GM13976 (cell line): ENCODE measurements around the gene TUBGCP3.

Experiments used
- DNase-seq: peaks from one replicate; pipeline ENCODE4 v3.0.0; 2012; ENCODE audit warnings: low spot score
- CTCF ChIP-seq: IDR thresholded peaks from 2 replicates; pipeline ENCODE4 v1.5.1; 2012; ENCODE audit warnings: borderline replicate concordance, mild to moderate bottlenecking; ENCODE audit not compliant: insufficient read depth; ENCODE audit errors: extremely low read depth, missing control alignments, control extremely low read depth
- in situ Hi-C: fragments of 300-500 bp; cut with MboI; formaldehyde crosslinking; loops from one replicate; pipeline ENCODE4 v1.12.0; 2022; ENCODE audit warnings: low sequenced_read_pairs, mixed read lengths, inconsistent platforms; ENCODE audit not compliant: unreplicated experiment

Gene TUBGCP3

DNA sequence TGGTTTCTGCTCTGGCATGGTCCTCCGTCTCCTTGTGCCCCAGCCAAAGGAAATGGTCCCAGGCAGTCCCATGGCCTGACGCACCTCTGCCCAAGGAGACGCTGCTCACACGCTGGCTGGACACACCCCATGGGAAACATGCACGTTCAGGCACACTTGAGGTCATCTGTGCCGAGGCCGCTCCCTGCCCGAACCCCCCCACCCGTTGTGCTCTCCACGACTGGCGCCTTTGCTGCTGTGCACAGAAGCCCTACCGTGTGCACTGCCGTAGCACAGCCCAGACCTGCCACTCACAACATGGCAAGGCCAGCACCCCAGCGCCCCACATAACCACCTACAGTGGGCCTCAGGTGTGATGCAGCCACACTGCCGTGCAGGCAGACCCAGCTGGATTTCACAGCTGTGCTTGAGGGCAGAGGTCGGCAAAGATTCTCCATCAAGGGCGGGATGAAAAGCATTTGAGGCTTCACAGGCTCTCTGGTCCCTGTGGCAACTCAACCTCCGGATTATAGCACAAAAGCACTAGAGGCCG lies 146.1 kb downstream of the TUBGCP3 start:
- no peak for TF ChIP-seq CTCF
- in situ Hi-C loops: loop anchor here (25.0 kb wide), 1 partner anchor 980 kb away; no protein-coding TSS in a partner anchor
- no peak for DNase-seq

GRCh38 chr13:112441226-112441625 lies 146.7 kb downstream of the TUBGCP3 start:
- TF ChIP-seq CTCF: no peak
- in situ Hi-C loops: loop anchor here (25.0 kb wide), 1 partner anchor 979 kb away; no protein-coding TSS in a partner anchor
- DNase-seq: no peak

DNA sequence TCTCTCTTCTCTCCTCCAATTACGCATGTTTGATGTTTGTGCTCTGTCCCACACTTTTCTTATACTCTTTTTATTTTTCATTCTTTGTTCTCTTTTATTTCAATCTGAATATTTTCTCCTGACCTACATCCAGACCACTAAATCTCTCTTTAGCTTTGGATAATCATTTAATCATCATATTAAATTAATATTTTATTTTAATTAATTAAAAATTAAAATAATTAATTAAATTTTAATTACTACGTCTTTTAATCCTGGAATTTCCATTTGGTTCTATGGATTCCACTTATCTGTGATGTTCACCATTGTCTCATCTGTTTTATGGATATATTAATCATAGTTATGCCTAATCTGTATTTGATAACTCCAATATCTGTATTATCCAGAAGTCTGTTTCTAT lies 149.4 kb downstream of the TUBGCP3 start:
- in situ Hi-C loops: loop anchor here (25.0 kb wide), 1 partner anchor 976 kb away; no protein-coding TSS in a partner anchor
- no peak for TF ChIP-seq CTCF
- DNase-seq: no peak

DNA sequence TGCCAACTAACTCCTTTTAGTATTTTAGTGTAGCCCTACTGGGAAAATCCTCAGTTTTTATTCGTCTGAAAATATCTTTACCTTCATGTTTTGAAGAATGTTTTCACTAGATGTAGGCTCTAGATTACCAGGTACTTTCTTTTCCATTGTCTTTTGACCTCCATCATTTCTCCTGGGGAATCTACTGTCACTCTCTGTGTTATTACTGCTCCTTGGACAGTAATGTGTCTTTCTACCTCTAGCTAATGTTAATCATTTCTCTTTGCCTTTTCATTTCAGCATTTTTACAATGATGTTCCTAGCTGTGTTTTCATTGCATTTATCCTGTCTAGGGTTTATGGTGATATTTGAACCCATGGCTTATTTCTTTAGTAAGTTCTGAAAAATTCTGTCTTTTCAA lies 149.9 kb downstream of the TUBGCP3 start:
- TF ChIP-seq CTCF: no peak
- no peak for DNase-seq
- in situ Hi-C loops: loop anchor here (25.0 kb wide), 1 partner anchor 976 kb away; no protein-coding TSS in a partner anchor

DNA sequence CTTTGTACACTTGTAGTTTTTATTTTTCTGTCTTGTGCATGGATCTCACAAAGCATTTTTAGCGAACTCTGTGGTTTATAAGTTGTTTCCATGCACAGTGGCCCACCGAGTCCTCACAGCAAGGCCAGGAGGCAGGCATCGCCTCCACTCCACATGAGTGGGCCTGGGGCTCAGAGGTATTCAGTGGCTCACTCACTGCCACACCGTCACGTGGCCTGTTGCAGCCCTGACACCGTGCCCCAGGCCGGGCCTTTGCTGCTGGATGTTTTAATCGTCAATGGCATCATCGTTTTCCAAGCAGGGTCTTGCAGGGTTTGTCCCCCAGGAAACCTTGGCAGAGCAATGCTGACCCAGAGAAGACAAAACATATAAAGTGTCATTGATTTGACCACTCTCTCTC lies 152.0 kb downstream of the TUBGCP3 start:
- no peak for DNase-seq
- no peak for TF ChIP-seq CTCF
- in situ Hi-C loops: loop anchor here (25.0 kb wide), 1 partner anchor 974 kb away; no protein-coding TSS in a partner anchor
